Osteoblast (primary cell): ENCODE measurements around the gene SYNDIG1L. TPM values are rescaled to one million over a fixed set of nuclear protein-coding genes. Genes with fewer than 3 reads are reported as not detected.
A peak's percentile ranks its signal among the peaks of the same experiment; 100 is the strongest.

ENCODE experiments used
- DNase-seq: peaks from one replicate; pipeline ENCODE4 v3.0.0; 2011; ENCODE audit warnings: low spot score, mixed read lengths; ENCODE audit not compliant: insufficient read length; ENCODE audit errors: missing footprints
- H2AFZ ChIP-seq: 2 replicates; pipeline ENCODE4 v1.6.0; 2011; ENCODE audit warnings: mild to moderate bottlenecking, low read length
- H3K27ac ChIP-seq: 2 replicates; pipeline ENCODE4 v1.5.1; 2011; ENCODE audit warnings: mild to moderate bottlenecking, low read depth, low read length, moderate library complexity
- H3K27me3 ChIP-seq: 2 replicates; pipeline ENCODE4 v1.6.0; 2012; ENCODE audit warnings: mild to moderate bottlenecking, control low read depth, inconsistent platforms, low read length, moderate library complexity; ENCODE audit not compliant: insufficient read depth
- H3K36me3 ChIP-seq: 2 replicates; pipeline ENCODE4 v1.5.1; 2011; ENCODE audit warnings: mild to moderate bottlenecking, low read length, control low read depth, moderate library complexity; ENCODE audit not compliant: insufficient read depth
- H3K4me1 ChIP-seq: 2 replicates; pipeline ENCODE4 v1.5.1; 2011; ENCODE audit warnings: mild to moderate bottlenecking, low read length, control low read depth, moderate library complexity; ENCODE audit not compliant: insufficient read depth
- H3K4me2 ChIP-seq: 2 replicates; pipeline ENCODE4 v1.6.0; 2011; ENCODE audit warnings: mild to moderate bottlenecking, low read length; ENCODE audit not compliant: insufficient read depth
- H3K4me3 ChIP-seq: fragments of 200-600 bp; sonication (generic); 3 replicates; pipeline ENCODE4 v1.5.1; 2012; ENCODE audit warnings: mild to moderate bottlenecking, low read length, inconsistent platforms; ENCODE audit not compliant: insufficient read depth
- H3K79me2 ChIP-seq: 2 replicates; pipeline ENCODE4 v1.6.0; 2012; ENCODE audit warnings: mild to moderate bottlenecking, low read length, control low read depth, inconsistent platforms; ENCODE audit not compliant: insufficient read depth
- H3K9me3 ChIP-seq: 2 replicates; pipeline ENCODE4 v1.5.1; 2011; ENCODE audit warnings: low read depth, low read length, control low read depth
- H4K20me1 ChIP-seq: 2 replicates; pipeline ENCODE4 v1.6.0; 2012; ENCODE audit warnings: mild to moderate bottlenecking, low read length, control low read depth; ENCODE audit not compliant: insufficient read depth
- total RNA-seq: library from RNA; depleted of rRNA; stranded (reverse); fragments of >200 nt; gene quantifications from 2 replicates; pipeline ENCODE4 v1.2.3, GENCODE V29; 2012
- TF ChIP-seq, protein P1 (sequence below): IDR thresholded peaks from 2 replicates; pipeline ENCODE4 v1.5.1; 2011; ENCODE audit warnings: mild to moderate bottlenecking, low read depth, low read length, moderate library complexity; ENCODE audit errors: extremely low read depth

SYNDIG1L gene
- total RNA-seq, 1 donor: not detected

DNA sequence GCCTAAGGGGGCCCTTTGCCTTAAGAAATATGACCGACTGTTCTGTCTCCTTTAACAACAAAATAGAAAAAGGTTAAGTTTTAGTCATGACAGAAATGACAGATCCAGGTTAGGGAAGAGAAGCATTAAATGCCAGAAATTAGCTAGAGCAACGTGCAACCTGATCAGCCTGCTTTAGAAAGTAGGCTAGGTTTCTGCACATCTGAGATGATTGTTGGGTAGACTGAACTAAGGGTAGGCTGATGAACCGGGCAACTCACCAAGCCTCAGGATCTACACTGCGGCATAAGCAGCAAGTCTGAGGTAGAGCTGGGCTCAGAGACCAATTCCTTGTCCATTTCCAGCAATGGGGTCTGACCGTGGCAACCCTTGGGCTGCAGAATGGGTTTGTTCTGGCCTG lies 37.7 kb upstream of the SYNDIG1L start:
- H2AFZ ChIP-seq: no peak overlapping the region
- H3K36me3 ChIP-seq: no peaks in the 10 kb centered on the region
- peaks cover 26% of the 10 kb centered on the region for H3K27me3 ChIP-seq
- H3K9me3 ChIP-seq: no peaks in the 10 kb centered on the region
- DNase-seq: no peak
- H3K79me2 ChIP-seq: no peaks in the 10 kb centered on the region
- no peak overlapping the region for H3K27ac ChIP-seq
- TF ChIP-seq, protein P1, sequence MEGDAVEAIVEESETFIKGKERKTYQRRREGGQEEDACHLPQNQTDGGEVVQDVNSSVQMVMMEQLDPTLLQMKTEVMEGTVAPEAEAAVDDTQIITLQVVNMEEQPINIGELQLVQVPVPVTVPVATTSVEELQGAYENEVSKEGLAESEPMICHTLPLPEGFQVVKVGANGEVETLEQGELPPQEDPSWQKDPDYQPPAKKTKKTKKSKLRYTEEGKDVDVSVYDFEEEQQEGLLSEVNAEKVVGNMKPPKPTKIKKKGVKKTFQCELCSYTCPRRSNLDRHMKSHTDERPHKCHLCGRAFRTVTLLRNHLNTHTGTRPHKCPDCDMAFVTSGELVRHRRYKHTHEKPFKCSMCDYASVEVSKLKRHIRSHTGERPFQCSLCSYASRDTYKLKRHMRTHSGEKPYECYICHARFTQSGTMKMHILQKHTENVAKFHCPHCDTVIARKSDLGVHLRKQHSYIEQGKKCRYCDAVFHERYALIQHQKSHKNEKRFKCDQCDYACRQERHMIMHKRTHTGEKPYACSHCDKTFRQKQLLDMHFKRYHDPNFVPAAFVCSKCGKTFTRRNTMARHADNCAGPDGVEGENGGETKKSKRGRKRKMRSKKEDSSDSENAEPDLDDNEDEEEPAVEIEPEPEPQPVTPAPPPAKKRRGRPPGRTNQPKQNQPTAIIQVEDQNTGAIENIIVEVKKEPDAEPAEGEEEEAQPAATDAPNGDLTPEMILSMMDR: no peak
- peaks cover 3% of the 10 kb centered on the region for H3K4me1 ChIP-seq
- no peak overlapping the region for H3K4me3 ChIP-seq
- H3K4me2 ChIP-seq: no peak overlapping the region
- H4K20me1 ChIP-seq: no peaks in the 10 kb centered on the region

DNA sequence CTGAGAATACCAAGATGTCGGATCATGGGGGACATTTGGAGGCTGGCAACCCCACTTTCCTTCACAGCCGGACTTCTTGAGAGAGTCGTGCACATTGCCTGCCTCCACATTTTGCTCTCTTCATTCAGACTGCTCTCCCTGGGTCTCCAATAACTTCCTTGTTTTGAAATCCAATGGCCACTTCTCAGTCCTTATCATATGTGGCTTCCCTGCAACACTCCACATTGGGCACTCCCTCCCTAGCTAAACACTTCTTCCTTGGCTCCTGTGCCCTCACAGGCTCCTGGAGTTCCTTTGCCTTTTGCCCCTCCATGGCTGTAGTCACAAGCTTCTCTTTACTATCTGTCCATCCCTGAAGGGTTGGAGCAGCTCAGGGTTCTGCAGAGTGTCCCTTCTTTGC lies 37.0 kb upstream of the SYNDIG1L start:
- TF ChIP-seq, protein P1: no peak
- Histone ChIP-seq H3K79me2 (no peaks in the 10 kb centered on the region), H2AFZ (no peak overlapping the region), H3K4me3 (no peak overlapping the region), H3K27ac (no peak overlapping the region), H3K9me3 (no peaks in the 10 kb centered on the region), H3K4me2 (no peak overlapping the region), H3K36me3 (no peaks in the 10 kb centered on the region), H4K20me1 (no peaks in the 10 kb centered on the region), H3K4me1 (peaks cover 3% of the 10 kb centered on the region), H3K27me3 (peaks cover 26% of the 10 kb centered on the region)
- DNase-seq: no peak

DNA sequence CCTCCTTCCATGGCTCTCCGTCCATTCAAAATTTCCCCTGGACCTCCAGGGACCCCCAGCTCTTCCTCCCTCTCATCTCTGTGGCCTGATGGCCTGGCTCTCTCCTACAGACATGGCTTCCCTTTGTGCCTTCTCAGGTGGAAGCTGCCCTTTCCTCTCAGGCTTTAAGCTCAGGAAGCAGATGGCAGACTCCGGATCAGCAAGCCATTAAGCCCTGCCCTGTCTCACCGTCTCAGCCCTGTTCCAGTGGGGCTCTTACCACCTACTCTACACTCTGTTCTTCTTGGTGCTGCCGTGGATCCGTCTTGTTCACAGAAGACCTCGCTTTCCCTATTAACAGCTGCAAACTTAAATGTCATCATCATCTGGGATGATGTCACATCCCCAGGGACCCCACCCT lies 34.0 kb upstream of the SYNDIG1L start:
- H3K79me2 ChIP-seq: no peaks in the 10 kb centered on the region
- peaks cover 33% of the 10 kb centered on the region for H3K27me3 ChIP-seq
- TF ChIP-seq, protein P1: no peak
- H3K27ac ChIP-seq: no peak overlapping the region
- no peaks in the 10 kb centered on the region for H4K20me1 ChIP-seq
- no peaks in the 10 kb centered on the region for H3K9me3 ChIP-seq
- H2AFZ ChIP-seq: no peak overlapping the region
- H3K4me3 ChIP-seq: no peak overlapping the region
- no peak overlapping the region for H3K4me2 ChIP-seq
- peaks cover 3% of the 10 kb centered on the region for H3K4me1 ChIP-seq
- no peaks in the 10 kb centered on the region for H3K36me3 ChIP-seq
- DNase-seq: no peak

DNA sequence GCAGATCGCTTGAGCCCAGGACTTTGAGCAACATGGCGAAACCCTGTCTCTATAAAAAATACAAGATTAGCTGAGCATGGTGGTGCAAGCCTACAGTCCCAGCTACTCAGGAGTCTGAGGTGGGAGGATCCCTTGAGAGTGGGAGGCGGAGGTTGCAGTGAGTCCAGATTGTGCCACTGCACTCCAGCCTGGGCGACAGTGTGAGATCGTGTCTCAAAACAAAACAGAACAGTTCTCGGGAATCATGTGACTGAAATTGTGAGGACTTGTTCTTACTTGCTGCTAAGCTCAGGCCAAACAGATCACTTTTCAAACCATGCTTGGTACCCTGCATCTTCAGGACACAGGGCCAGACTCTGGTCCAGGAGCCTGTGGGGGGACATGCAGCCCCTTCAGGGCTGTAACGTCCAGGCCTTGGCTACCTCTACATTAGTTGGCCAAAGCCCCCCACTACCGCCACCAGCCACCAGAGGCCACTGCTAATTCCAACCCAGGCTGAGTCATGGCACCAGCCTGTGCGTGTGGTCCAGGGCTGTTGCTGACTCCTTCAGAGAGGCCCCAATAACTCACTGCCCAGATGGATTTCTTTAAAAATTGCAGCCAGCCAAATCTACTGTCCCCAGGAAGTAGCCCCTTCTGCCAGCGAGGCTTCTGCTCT lies 33.4 kb upstream of the SYNDIG1L start:
- Histone ChIP-seq H3K27me3 (peaks cover 31% of the 10 kb centered on the region), H3K79me2 (no peaks in the 10 kb centered on the region), H3K4me1 (peaks cover 3% of the 10 kb centered on the region), H4K20me1 (no peaks in the 10 kb centered on the region), H3K4me3 (no peak overlapping the region), H3K27ac (no peak overlapping the region), H2AFZ (no peak overlapping the region), H3K4me2 (no peak overlapping the region), H3K36me3 (no peaks in the 10 kb centered on the region), H3K9me3 (no peaks in the 10 kb centered on the region)
- TF ChIP-seq, protein P1: peak; percentile 83
- DNase-seq: peak; percentile 90
